ENCODE measurements around the gene S100A7A. TPM values are rescaled to one million over a fixed set of nuclear protein-coding genes. Genes with fewer than 3 reads are reported as not detected.
"Not testable (repeated sequence)": the region's sequence is repeated elsewhere in the genome, so short reads cannot be mapped to it uniquely, and the experiment has no call there.

S100A7A gene
- polyA plus RNA-seq, 1 donor: not detected

DNA sequence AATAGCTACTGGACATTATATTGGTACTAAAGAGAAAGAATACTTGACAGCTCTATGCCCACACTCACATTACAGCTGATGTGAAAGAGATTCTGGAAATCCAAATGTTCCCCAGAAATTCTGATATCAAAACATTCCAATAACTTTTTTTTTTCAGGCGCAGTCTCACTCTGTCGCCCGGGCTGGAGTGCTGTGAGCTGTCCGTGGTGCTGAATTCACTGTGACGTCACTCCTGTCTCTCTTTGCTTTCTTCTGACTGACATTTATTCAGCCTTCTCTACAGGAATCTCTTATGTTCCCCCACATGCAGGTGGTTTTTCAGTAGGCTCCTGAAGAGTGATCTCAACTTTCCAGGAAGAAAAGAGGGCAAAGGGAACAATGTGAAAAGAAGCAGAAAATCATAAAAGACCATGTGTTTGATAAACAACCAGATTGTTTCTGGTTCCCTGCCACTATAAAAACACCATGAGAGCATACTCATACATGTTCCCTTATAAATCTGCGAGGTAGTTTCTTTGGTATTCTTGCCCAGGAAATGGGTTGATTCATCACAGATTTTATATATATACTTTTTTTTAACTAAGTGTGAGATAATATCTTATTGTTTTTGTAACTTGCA is 6.2 kb downstream of the S100A7A start:
- peak; percentile 82 for DNase-seq

DNA sequence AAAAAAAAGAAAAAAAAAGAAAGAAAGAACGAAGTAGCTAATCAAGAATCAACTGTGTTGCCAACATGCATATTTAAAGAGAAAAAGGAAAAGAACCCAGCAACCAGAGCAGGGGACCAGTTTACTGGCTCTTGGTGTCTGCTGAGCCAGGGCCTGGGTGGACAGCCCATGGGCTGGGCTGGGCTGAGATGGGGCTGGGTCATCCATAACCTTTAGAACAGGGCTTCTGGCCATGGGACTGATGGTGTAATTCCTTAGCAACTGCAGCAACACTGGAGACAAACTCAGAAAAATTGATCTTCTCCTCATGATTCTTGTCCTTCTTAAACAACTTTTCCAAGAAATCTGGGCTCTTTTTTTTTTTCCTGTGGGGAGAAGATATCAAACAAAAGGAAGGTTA is 10.5 kb downstream of the S100A7A start:
- DNase-seq: no peak

GRCh38 chr1:153428073-153428638 is 11.8 kb downstream of the S100A7A start:
- no peak for DNase-seq

GRCh38 chr1:153428791-153429190 is 12.5 kb downstream of the S100A7A start:
- no peak for DNase-seq

GRCh38 chr1:153429266-153430165 is 13.2 kb downstream of the S100A7A start:
- DNase-seq: no peak

DNA sequence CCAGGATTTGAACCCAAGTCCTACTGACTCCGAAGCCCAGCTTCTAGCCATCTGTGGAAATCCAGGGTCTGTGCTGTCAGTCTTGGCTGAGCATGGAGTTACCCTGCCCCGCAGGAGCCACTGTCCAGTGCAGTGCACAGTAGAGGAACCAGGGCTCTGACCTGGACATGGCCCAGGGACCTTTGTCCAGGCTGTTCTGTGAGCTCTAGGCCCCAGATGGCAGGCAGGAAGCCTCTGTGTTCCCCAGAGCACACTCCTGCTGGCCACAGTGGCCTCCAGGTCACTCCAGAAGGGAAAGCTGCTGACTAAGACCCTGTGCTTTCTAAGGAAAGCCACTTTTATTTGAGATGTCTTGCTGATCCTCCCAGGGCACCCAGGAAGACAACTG is 13.8 kb downstream of the S100A7A start:
- DNase-seq: no peak

DNA sequence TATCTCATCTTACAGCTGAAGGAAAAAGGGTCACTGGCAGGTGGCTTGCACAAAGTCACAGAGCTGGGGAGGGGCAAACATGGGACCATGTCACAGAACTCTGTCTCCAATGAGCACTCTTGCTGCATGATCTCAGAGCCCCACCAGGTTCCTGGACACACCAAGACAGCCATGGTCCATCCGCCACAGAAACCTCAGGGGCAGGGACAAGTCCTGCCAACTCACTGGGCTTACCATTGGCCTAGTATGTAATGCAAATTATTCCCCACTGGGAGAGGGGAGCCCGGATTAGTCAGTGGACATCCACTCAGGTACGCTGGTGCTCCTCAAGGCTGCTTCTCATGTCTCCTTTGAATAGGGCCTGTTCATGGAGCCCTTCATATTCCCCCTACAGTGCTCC is 14.2 kb downstream of the S100A7A start:
- no peak for DNase-seq

- no peak for DNase-seq
Measured at GRCh38 chr1:153431002-153431401, 14.7 kb downstream of the S100A7A start.

GRCh38 chr1:153431427-153431826 is 15.1 kb downstream of the S100A7A start:
- no peak for DNase-seq

DNA sequence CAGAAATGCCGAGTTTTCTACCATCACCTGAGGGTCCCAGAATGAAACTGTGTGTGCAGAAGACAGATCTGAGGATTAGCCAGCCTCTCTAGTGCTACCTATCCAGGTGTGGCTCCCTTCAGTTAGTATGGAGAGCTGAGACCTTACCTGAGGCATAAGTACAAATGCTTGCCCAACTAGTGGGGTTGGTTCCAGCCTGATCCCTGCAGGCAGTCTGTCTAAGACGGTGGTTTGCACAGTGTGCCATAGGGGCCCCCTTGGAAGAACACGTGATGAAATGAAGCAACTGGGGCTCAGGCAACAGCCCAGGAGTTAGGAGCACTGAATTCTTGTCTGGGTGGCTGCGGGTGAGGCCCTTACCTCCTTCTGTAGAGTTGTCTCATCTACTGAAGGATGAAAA is 15.6 kb downstream of the S100A7A start:
- DNase-seq: no peak

DNA sequence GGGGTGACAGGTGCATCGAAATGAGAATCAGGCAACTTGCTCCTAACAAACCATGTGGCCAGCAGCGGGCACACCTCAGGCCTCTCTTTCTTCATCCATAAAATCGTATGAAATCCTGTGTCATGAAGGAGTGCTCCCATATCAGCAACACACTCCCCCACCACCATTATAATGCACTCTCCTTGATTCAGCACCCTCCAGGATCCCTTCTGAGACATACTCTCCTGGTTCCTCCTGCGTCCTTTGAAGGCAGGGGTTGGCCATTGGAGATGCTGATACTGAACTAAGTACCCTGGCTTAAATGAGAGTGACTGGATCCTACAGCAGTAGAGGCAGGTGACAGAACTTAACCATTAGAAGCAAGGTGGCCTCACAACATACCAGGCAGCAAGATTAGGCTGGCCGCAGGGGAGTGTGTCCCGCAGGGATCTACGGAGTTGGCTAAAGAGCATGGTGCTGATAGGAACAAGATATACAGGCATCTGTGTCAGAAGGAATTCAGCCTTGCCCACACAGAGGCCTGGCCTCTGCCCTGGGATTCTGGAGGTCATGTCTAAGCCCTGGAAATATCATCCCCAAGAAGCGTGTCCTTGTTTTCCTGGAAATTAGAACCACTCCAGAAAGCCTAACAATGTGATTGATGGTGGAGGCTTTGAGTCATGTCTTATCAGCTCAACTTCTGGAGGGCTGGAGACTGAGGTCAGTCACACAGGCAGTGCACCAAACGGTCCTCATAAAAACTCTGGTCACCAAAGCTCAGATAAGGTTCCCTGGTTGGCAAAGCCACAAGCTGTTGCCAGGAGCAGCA is 16.8 kb downstream of the S100A7A start:
- DNase-seq: no peak

GRCh38 chr1:153434746-153435455 is 18.6 kb downstream of the S100A7A start:
- no peak for DNase-seq

DNA sequence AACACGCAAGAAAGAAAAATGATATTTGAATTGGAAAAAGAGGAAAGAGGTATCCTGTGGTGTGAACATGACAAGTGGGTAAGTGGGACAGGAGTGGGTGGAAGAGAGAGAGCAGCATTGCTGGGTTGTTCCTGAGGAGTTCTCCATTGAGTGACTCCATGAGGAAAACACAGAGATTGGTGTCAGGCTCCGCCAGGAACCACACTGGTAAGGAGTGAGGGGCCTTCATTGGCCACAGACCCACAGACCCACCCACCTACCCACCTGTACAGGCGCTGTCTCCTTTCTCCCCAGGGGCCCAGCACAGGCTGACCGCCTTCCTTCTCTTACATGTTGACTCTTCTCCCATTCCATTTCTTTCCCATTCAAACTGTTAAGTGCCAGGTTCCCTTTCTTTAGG is 20.9 kb downstream of the S100A7A start:
- no peak for DNase-seq

- no peak for DNase-seq
Measured at GRCh38 chr1:153438599-153438998, 22.3 kb downstream of the S100A7A start.

GRCh38 chr1:153439273-153439672 is 23.0 kb downstream of the S100A7A start:
- no peak for DNase-seq

GRCh38 chr1:153441238-153441755 is 25.0 kb downstream of the S100A7A start:
- no peak for DNase-seq

GRCh38 chr1:153443486-153443885 is 27.2 kb downstream of the S100A7A start:
- DNase-seq: no peak

DNA sequence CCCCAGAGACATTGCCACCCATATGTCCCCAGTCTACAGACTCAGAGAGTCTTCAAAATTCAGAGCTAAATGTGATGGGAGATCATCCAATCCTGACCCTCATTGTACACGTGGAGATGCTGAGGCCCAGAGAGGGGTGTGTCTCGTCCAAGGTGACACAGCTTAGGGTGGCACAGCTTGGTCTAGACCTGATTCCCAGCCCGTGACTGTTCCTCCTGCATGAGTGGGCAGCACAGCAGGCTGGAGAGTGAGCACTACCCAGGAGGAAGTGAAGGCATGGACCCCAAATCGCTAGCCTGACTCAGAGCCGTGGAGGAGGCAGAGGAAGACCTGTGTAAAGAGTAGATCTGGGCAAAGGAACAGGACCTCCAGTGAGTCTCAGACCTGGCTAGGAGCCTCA is 27.8 kb downstream of the S100A7A start:
- no peak for DNase-seq

DNA sequence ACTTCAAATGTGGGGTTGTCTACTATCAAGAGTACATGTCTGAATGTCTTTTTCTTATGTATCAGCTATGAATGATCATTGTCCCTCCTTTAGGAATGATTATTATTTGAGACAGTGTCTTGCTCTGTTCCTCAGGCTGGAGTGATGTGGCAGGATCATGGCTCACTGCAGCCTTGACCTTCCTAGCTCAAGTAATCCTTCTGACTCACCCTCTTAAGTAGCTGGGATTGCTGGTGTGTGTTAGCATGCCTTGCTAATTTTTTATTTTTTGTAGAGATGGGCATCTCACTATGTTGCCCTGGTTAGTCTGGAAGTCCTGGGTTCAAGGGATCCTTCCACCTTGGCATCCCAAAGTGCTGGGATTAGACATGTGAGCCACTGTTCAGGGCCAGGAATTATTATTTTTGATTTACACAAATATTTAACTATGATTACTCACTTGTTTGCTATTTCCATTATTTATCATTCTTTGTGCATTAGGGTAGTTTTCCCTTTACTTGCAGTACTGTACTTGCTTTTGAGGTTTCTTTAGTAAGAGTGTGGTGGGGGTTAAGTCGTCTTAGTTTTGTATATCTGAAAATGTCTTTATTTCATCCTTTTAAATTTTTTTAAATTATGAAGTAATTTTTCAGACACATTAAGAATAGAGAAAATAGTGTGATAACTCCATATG is 31.3 kb downstream of the S100A7A start:
- DNase-seq: no peak

DNA sequence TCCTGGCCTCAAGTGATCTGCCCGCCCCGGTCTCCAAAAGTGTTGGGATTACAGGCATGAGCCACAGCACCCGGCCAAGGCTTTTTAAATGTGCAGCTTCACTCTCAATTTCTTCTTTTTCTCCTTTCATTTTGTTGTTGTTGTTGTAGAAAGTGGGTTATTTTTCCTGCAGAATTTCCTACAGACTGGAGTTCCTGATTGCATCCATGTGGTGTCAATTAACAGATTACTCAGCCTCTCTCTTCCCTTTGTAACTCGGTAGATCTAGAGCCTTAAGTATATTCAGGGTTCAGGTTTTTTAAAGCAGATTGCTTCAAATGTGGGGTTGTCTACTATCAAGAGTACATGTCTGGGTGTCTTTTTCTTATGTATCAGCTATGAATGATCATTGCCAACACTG is 32.5 kb downstream of the S100A7A start:
- not testable (repeated sequence) for DNase-seq

- no peak for DNase-seq
Measured at GRCh38 chr1:153456396-153456795, 40.1 kb downstream of the S100A7A start.
